Measurements from ENCODE around the gene TMEM234.
A peak's percentile ranks its signal among the peaks of the same experiment; 100 is the strongest.

TMEM234 gene

GRCh38 chr1:32204943-32205361, 17.2 kb downstream of the TMEM234 start:
- H3K4me3 ChIP-seq (ENCODE audit: low read depth, low read length) = peak overlapping the region; percentile 79
- no peak for DNase-seq (ENCODE audit: low read depth)
- no peak for TF ChIP-seq POLR2A (IDR thresholded peaks at IDR 0.05; ENCODE audit: extremely low read depth, insufficient read length)

DNA sequence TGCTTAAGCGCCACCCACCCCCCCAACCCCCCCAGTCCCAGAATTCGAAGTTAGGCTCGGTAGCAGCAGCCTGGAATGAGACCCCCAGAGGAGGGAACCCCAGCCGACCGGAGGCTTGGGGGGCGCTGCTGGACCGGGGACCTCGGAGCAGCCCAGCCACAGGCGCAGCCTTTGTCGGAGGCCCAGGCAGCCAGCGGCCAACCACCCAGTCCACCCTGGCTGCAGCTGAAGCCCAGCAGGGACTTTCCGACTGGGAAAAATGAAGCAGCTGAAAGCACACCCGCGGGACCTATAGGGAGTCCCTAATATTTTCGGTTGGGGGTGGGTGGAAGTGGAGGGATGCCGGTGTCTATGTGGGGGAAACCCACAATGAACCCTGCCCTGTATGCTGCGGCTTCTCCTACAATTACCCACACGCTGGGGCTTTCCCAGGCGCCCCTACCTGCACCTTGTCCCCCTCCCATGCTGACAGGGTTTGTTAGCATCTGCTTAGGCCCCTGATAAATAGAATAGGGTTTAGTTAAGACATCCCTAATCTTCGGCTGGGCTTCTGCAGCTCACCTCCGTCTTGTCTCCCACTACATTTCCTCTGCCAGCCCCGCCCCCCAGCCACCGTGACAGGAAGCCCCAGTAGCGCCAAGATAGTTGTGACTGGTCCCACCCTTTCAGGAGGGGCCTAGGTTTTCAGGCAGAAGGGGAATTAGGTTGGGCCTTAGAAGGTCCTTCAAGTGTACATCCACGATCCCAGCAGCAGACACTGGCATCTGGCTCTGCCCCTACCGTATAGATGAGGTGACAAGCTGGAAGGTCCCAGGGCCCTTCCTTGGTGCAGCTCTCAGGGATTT, 20.9 kb downstream of the TMEM234 start:
- TF ChIP-seq POLR2A (IDR thresholded peaks at IDR 0.05; ENCODE audit: extremely low read depth, insufficient read length) = no peak
- no peak for TF ChIP-seq MYC (IDR thresholded peaks at IDR 0.05; ENCODE audit: low read depth, low read length)
- no peak for TF ChIP-seq CTCF (IDR thresholded peaks at IDR 0.05; ENCODE audit: low read depth, low read length)
- TF ChIP-seq, protein P1, sequence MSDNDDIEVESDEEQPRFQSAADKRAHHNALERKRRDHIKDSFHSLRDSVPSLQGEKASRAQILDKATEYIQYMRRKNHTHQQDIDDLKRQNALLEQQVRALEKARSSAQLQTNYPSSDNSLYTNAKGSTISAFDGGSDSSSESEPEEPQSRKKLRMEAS (IDR thresholded peaks at IDR 0.05; ENCODE audit: low read depth, low read length) = no peak
- H3K4me3 ChIP-seq (ENCODE audit: low read depth, low read length) = no peak overlapping the region
- peak; percentile 50 for DNase-seq (ENCODE audit: low read depth)

- peak; percentile 53 for DNase-seq (ENCODE audit: low read depth)
- TF ChIP-seq CTCF (IDR thresholded peaks at IDR 0.05; ENCODE audit: low read depth, low read length) (no peak), POLR2A (IDR thresholded peaks at IDR 0.05; ENCODE audit: extremely low read depth, insufficient read length) (no peak), MYC (IDR thresholded peaks at IDR 0.05; ENCODE audit: low read depth, low read length) (no peak)
- TF ChIP-seq, protein P1 (IDR thresholded peaks at IDR 0.05; ENCODE audit: low read depth, low read length) = no peak
- H3K4me3 ChIP-seq (ENCODE audit: low read depth, low read length) = peak within 1 kb of the TSS; percentile 42
These were observed 21.7 kb downstream of the TMEM234 start, which contains the start of gene CCDC28B for GRCh38 chr1:32200226-32201010. Gene CCDC28B, plus strand, starts transcription at chr1:32200595. Its CDS starts 1,341 bp downstream, at chr1:32201936.

DNA sequence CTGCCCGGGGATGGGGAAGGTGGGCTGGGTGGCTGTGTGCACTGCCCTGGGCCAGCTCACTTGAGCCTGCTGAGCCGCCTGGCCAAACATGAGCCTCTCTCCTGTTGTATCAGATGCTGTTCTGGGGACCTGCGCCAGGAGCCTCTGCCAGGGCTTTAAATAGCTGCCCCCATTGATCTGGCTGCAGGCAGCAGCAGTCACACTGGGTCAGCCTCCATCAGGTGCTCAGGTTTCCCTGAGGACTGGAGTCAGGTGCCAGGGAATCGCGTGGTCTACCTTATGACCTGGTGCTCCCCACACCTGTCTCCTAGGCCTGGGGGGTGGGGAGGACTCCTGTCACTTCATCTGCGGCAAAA, 22.5 kb downstream of the TMEM234 start:
- no peak for DNase-seq (ENCODE audit: low read depth)
- TF ChIP-seq CTCF (IDR thresholded peaks at IDR 0.05; ENCODE audit: low read depth, low read length) (no peak), MYC (IDR thresholded peaks at IDR 0.05; ENCODE audit: low read depth, low read length) (no peak), POLR2A (IDR thresholded peaks at IDR 0.05; ENCODE audit: extremely low read depth, insufficient read length) (no peak)
- TF ChIP-seq, protein P1 (IDR thresholded peaks at IDR 0.05; ENCODE audit: low read depth, low read length) = no peak
- no peak overlapping the region for H3K4me3 ChIP-seq (ENCODE audit: low read depth, low read length)

DNA sequence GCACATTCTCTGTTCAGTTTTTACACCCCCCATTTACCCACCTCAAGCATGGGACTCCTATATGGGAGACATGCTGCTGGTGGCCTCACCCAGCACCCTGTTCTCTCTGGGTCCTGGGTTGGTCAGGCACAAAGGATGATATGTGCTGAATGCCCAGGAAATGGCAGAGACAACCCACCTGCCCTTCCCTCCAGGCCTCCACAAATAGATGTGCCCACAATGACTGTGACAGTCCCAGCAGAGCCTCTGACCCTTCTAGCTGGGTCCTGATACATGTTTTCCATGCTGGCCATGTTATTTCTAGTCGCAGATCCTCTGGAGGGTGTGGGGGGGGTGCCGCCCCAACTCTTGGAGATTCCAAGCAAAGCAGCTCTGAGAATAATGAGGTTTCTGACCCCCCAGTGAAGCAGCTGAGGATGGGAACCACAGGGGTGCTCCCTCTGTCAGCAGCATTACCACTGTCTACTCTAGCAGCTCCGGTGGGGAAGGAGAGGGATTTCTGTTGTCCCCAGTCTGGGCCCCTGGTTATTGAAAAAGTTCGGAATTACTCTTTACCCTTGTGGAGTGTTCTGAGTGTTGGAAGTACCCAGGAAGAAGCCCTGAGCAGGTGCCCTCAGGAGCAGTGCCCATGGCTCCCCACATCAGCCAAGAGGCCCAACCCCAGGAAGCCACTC, 23.0 kb downstream of the TMEM234 start:
- TF ChIP-seq, protein P1 (IDR thresholded peaks at IDR 0.05; ENCODE audit: low read depth, low read length) = no peak
- no peak for TF ChIP-seq POLR2A (IDR thresholded peaks at IDR 0.05; ENCODE audit: extremely low read depth, insufficient read length)
- TF ChIP-seq CTCF (IDR thresholded peaks at IDR 0.05; ENCODE audit: low read depth, low read length) = no peak
- no peak for TF ChIP-seq MYC (IDR thresholded peaks at IDR 0.05; ENCODE audit: low read depth, low read length)
- DNase-seq (ENCODE audit: low read depth) = no peak
- no peak overlapping the region for H3K4me3 ChIP-seq (ENCODE audit: low read depth, low read length)
